ENCODE data around the gene S100A5.

S100A5 gene

GRCh38 chr1:153548722-153549688 lies 8.3 kb upstream of the S100A5 start, which contains the start of gene S100A3:
S100A3 (minus strand) TSS chr1:153549258; CDS start chr1:153548485, 773 bp downstream.
- Histone ChIP-seq H3K4me1 (ENCODE audit: control insufficient read depth, insufficient read depth, low read length) (peaks cover 2% of the 10 kb centered on the region; the same call in 1 of the 2 replicates), H3K4me3 (ENCODE audit: low read depth, low read length) (no peak within 1 kb of the TSS), H3K36me3 (ENCODE audit: control insufficient read depth in 2 of 2, insufficient read depth in 1 of 2, low read length in 2 of 2) (no peaks in the 10 kb centered on the region), H3K27ac (ENCODE audit: extremely low read depth, low read depth, low read length) (no peak within 1 kb of the TSS), H3K9me3 (ENCODE audit: control insufficient read depth, insufficient read depth, low read depth, low read length) (no peaks in the 10 kb centered on the region)
- CTCF ChIA-PET, result interaction anchor here (0.6 to 3.3 kb wide), 5 partner anchors 15 to 79 kb away, joined by 3 to 12 read pairs (median 4); partner anchors contain the start of gene S100A13
- TF ChIP-seq ZBTB48 (tag by site-specific recombination; IDR thresholded peaks at IDR 0.05) (no peak), GLIS1 (tag by site-specific recombination; IDR thresholded peaks at IDR 0.05) (peak; percentile 63), REST (tag by site-specific recombination; IDR thresholded peaks at IDR 0.05) (no peak), KLF1 (tag by site-specific recombination; IDR thresholded peaks at IDR 0.05) (no peak), SP2 (tag by site-specific recombination; IDR thresholded peaks at IDR 0.05) (no peak), KLF8 (tag by site-specific recombination; IDR thresholded peaks at IDR 0.05) (no peak), ZFHX2 (tag by site-specific recombination; conservative IDR thresholded peaks at IDR 0.05) (peak; percentile 36), ZNF792 (tag by site-specific recombination; IDR thresholded peaks at IDR 0.05) (no peak), BCL6B (tag by site-specific recombination; IDR thresholded peaks at IDR 0.05) (no peak), GLIS2 (tag by site-specific recombination; IDR thresholded peaks at IDR 0.05) (peak; percentile 34), ZNF2 (tag by site-specific recombination; IDR thresholded peaks at IDR 0.05) (no peak), ZNF114 (tag by site-specific recombination; IDR thresholded peaks at IDR 0.05) (no peak), ZIC2 (tag by site-specific recombination; IDR thresholded peaks at IDR 0.05) (peak; percentile 64), OVOL3 (tag by site-specific recombination; IDR thresholded peaks at IDR 0.05) (no peak), ZNF341 (tag by site-specific recombination; IDR thresholded peaks at IDR 0.05; ENCODE audit: low read depth) (peak; percentile 94)
- TF ChIP-seq, protein P1, sequence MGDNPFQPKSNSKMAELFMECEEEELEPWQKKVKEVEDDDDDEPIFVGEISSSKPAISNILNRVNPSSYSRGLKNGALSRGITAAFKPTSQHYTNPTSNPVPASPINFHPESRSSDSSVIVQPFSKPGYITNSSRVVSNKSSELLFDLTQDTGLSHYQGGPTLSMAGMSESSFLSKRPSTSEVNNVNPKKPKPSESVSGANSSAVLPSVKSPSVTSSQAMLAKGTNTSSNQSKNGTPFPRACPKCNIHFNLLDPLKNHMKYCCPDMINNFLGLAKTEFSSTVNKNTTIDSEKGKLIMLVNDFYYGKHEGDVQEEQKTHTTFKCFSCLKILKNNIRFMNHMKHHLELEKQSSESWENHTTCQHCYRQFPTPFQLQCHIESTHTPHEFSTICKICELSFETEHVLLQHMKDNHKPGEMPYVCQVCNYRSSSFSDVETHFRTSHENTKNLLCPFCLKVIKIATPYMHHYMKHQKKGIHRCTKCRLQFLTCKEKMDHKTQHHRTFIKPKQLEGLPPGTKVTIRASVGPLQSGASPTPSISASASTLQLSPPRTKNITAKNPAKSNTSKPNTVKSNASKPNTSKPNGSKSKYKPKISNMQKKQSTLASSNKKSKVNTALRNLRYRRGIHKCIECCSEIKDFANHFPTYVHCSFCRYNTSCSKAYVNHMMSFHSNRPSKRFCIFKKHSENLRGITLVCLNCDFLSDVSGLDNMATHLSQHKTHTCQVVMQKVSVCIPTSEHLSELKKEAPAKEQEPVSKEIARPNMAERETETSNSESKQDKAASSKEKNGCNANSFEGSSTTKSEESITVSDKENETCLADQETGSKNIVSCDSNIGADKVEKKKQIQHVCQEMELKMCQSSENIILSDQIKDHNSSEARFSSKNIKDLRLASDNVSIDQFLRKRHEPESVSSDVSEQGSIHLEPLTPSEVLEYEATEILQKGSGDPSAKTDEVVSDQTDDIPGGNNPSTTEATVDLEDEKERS (tag by site-specific recombination; IDR thresholded peaks at IDR 0.05), result no peak
- TF ChIP-seq, protein P2, sequence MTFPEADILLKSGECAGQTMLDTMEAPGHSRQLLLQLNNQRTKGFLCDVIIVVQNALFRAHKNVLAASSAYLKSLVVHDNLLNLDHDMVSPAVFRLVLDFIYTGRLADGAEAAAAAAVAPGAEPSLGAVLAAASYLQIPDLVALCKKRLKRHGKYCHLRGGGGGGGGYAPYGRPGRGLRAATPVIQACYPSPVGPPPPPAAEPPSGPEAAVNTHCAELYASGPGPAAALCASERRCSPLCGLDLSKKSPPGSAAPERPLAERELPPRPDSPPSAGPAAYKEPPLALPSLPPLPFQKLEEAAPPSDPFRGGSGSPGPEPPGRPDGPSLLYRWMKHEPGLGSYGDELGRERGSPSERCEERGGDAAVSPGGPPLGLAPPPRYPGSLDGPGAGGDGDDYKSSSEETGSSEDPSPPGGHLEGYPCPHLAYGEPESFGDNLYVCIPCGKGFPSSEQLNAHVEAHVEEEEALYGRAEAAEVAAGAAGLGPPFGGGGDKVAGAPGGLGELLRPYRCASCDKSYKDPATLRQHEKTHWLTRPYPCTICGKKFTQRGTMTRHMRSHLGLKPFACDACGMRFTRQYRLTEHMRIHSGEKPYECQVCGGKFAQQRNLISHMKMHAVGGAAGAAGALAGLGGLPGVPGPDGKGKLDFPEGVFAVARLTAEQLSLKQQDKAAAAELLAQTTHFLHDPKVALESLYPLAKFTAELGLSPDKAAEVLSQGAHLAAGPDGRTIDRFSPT (tag by site-specific recombination; IDR thresholded peaks at IDR 0.05), result 0 out of 2 replicates have a peak, but pooled peaks have one; percentile 22
- TF ChIP-seq, protein P3, sequence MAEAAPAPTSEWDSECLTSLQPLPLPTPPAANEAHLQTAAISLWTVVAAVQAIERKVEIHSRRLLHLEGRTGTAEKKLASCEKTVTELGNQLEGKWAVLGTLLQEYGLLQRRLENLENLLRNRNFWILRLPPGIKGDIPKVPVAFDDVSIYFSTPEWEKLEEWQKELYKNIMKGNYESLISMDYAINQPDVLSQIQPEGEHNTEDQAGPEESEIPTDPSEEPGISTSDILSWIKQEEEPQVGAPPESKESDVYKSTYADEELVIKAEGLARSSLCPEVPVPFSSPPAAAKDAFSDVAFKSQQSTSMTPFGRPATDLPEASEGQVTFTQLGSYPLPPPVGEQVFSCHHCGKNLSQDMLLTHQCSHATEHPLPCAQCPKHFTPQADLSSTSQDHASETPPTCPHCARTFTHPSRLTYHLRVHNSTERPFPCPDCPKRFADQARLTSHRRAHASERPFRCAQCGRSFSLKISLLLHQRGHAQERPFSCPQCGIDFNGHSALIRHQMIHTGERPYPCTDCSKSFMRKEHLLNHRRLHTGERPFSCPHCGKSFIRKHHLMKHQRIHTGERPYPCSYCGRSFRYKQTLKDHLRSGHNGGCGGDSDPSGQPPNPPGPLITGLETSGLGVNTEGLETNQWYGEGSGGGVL (tag by site-specific recombination; IDR thresholded peaks at IDR 0.05), result peak; percentile 49; the same call in 1 of the 2 replicates
- TF ChIP-seq, protein P4, sequence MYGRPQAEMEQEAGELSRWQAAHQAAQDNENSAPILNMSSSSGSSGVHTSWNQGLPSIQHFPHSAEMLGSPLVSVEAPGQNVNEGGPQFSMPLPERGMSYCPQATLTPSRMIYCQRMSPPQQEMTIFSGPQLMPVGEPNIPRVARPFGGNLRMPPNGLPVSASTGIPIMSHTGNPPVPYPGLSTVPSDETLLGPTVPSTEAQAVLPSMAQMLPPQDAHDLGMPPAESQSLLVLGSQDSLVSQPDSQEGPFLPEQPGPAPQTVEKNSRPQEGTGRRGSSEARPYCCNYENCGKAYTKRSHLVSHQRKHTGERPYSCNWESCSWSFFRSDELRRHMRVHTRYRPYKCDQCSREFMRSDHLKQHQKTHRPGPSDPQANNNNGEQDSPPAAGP (tag by site-specific recombination; IDR thresholded peaks at IDR 0.05), result 0 out of 2 replicates have a peak, but pooled peaks have one; percentile 34
- POLR2A ChIA-PET, result interaction anchor here (1.0 kb wide), 1 partner anchor 17 kb away, joined by 3 read pairs; no protein-coding TSS in a partner anchor
